Measurements from ENCODE around the gene ZNF536.

DNA sequence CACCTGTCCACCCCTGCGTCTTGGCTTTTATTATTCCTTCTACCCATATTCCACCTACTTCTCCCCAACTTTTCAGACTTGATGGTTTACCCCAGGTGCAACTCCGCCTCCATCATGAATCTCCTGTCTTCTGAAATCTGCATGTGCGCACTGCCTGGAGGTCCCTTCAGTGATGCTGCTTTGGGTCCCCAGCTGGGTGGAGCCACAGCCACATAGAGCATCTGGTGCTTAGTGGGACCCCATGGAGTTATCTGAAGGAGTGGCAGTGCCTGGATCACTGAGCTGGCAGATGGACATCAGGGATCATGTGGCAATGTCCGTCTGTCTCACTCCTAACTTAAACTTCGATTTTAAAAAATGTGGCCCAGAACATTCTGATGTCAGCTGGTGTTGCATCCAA, 13.5 kb downstream of the ZNF536 start:
- TF ChIP-seq, protein P1, sequence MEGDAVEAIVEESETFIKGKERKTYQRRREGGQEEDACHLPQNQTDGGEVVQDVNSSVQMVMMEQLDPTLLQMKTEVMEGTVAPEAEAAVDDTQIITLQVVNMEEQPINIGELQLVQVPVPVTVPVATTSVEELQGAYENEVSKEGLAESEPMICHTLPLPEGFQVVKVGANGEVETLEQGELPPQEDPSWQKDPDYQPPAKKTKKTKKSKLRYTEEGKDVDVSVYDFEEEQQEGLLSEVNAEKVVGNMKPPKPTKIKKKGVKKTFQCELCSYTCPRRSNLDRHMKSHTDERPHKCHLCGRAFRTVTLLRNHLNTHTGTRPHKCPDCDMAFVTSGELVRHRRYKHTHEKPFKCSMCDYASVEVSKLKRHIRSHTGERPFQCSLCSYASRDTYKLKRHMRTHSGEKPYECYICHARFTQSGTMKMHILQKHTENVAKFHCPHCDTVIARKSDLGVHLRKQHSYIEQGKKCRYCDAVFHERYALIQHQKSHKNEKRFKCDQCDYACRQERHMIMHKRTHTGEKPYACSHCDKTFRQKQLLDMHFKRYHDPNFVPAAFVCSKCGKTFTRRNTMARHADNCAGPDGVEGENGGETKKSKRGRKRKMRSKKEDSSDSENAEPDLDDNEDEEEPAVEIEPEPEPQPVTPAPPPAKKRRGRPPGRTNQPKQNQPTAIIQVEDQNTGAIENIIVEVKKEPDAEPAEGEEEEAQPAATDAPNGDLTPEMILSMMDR (IDR thresholded peaks at IDR 0.05), result no peak
- TF ChIP-seq TCF7 (CRISPR knock-in tag; IDR thresholded peaks at IDR 0.05; ENCODE audit: low read depth) (no peak), FOXP1 (CRISPR knock-in tag; IDR thresholded peaks at IDR 0.05; ENCODE audit: borderline replicate concordance) (no peak), CREB1 (CRISPR knock-in tag; IDR thresholded peaks at IDR 0.05) (no peak), SMAD4 (CRISPR knock-in tag; IDR thresholded peaks at IDR 0.05) (no peak), TEAD4 (CRISPR knock-in tag; IDR thresholded peaks at IDR 0.05) (no peak), OVOL2 (CRISPR knock-in tag; IDR thresholded peaks at IDR 0.05; ENCODE audit: borderline replicate concordance) (no peak), NR2C2 (CRISPR knock-in tag; IDR thresholded peaks at IDR 0.05) (no peak), NFE2L1 (CRISPR knock-in tag; IDR thresholded peaks at IDR 0.05) (no peak)
- TF ChIP-seq, protein P2, sequence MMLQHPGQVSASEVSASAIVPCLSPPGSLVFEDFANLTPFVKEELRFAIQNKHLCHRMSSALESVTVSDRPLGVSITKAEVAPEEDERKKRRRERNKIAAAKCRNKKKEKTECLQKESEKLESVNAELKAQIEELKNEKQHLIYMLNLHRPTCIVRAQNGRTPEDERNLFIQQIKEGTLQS (CRISPR knock-in tag; conservative IDR thresholded peaks at IDR 0.05), result no peak
- TF ChIP-seq, protein P3, sequence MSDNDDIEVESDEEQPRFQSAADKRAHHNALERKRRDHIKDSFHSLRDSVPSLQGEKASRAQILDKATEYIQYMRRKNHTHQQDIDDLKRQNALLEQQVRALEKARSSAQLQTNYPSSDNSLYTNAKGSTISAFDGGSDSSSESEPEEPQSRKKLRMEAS (CRISPR knock-in tag; IDR thresholded peaks at IDR 0.05), result no peak
- TF ChIP-seq, protein P4, sequence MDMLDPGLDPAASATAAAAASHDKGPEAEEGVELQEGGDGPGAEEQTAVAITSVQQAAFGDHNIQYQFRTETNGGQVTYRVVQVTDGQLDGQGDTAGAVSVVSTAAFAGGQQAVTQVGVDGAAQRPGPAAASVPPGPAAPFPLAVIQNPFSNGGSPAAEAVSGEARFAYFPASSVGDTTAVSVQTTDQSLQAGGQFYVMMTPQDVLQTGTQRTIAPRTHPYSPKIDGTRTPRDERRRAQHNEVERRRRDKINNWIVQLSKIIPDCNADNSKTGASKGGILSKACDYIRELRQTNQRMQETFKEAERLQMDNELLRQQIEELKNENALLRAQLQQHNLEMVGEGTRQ (CRISPR knock-in tag; IDR thresholded peaks at IDR 0.05), result no peak
